ENCODE measurements around the gene S100A5. TPM values are rescaled to one million over a fixed set of nuclear protein-coding genes. Genes with fewer than 3 reads are reported as not detected.

S100A5 gene
- total RNA-seq, 4 donors from 2014 or later, result not detected

GRCh38 chr1:153532181-153532580, 8.6 kb downstream of the S100A5 start:
- Histone ChIP-seq H3K27ac (peak overlapping the region in 3 of 4 donors; percentile 49 to 100 (median 99)), H3K27me3 (no peaks in the 10 kb centered on the region), H3K4me1 (peaks cover 41 to 68% (median 46%) of the 10 kb centered on the region in 3 donors), H3K4me3 (peak overlapping the region in 1 of 4 donors; percentile 75), H3K9me3 (no peaks in the 10 kb centered on the region), H3K36me3 (no peaks in the 10 kb centered on the region)
- no peak for DNase-seq
- intact Hi-C loops (cut with DNase I), result no loop called here
- WGBS, 2 donors, result 77% methylated on average over 2 of the region's 2 CpGs
- TF ChIP-seq POLR2A (IDR thresholded peaks at IDR 0.05) (no peak), CTCF (IDR thresholded peaks at IDR 0.05) (no peak)

GRCh38 chr1:153531638-153532037, 9.1 kb downstream of the S100A5 start:
- no peak for TF ChIP-seq POLR2A (IDR thresholded peaks at IDR 0.05)
- TF ChIP-seq CTCF (IDR thresholded peaks at IDR 0.05), result no peak
- peaks cover 39 to 68% (median 42%) of the 10 kb centered on the region in 3 donors for H3K4me1 ChIP-seq
- no peaks in the 10 kb centered on the region for H3K36me3 ChIP-seq
- intact Hi-C loops (cut with DNase I), result no loop called here
- H3K4me3 ChIP-seq, result no peak overlapping the region
- peak overlapping the region in 3 of 4 donors; percentile 51 to 100 (median 99) for H3K27ac ChIP-seq
- H3K9me3 ChIP-seq, result no peaks in the 10 kb centered on the region
- no peak for DNase-seq
- 87 to 92% methylated on average over 3 of the region's 3 CpGs for WGBS, 2 donors
- H3K27me3 ChIP-seq, result no peaks in the 10 kb centered on the region

- 80 to 83% methylated on average over 4 to 5 of the region's 5 CpGs for WGBS, 2 donors
- no peaks in the 10 kb centered on the region for H3K9me3 ChIP-seq
- no peaks in the 10 kb centered on the region for H3K36me3 ChIP-seq
- peaks cover 24 to 54% (median 35%) of the 10 kb centered on the region in 3 donors for H3K4me1 ChIP-seq
- no peak overlapping the region for H3K4me3 ChIP-seq
- intact Hi-C loops (cut with DNase I), result no loop called here
- peak overlapping the region in 3 of 4 donors; percentile 79 to 88 (median 85) for H3K27ac ChIP-seq
- TF ChIP-seq POLR2A (IDR thresholded peaks at IDR 0.05) (no peak), CTCF (IDR thresholded peaks at IDR 0.05) (no peak)
- no peak for DNase-seq
- no peaks in the 10 kb centered on the region for H3K27me3 ChIP-seq
These were observed 13.1 kb downstream of the S100A5 start for GRCh38 chr1:153527683-153528040.

- DNase-seq, result no peak
- H3K27ac ChIP-seq, result peak overlapping the region; percentile 77 to 88 (median 82)
- 33 to 58% methylated on average over 5 to 7 of the region's 8 CpGs for WGBS, 2 donors
These were observed 13.6 kb downstream of the S100A5 start for GRCh38 chr1:153527023-153527682.

More at GRCh38 chr1:153527023-153527682, 13.6 kb downstream of the S100A5 start:
- Histone ChIP-seq H3K36me3 (no peaks in the 10 kb centered on the region), H3K27me3 (no peaks in the 10 kb centered on the region), H3K9me3 (no peaks in the 10 kb centered on the region), H3K4me1 (peaks cover 19 to 48% (median 33%) of the 10 kb centered on the region in 3 donors), H3K4me3 (no peak overlapping the region)
- intact Hi-C loops (cut with DNase I), result no loop called here
- no peak for TF ChIP-seq CTCF (IDR thresholded peaks at IDR 0.05)
- no peak for TF ChIP-seq POLR2A (IDR thresholded peaks at IDR 0.05)

Data from esophagus squamous epithelium (tissue), 5 donors.